ENCODE measurements around the gene ZFP36L1. TPM values are rescaled to one million over a fixed set of nuclear protein-coding genes. Genes with fewer than 3 reads are reported as not detected.
"Not testable (repeated sequence)": the region's sequence is repeated elsewhere in the genome, so short reads cannot be mapped to it uniquely, and the experiment has no call there.

Gene ZFP36L1
- total RNA-seq, 1 donor from 2014 or later: 368 TPM

DNA sequence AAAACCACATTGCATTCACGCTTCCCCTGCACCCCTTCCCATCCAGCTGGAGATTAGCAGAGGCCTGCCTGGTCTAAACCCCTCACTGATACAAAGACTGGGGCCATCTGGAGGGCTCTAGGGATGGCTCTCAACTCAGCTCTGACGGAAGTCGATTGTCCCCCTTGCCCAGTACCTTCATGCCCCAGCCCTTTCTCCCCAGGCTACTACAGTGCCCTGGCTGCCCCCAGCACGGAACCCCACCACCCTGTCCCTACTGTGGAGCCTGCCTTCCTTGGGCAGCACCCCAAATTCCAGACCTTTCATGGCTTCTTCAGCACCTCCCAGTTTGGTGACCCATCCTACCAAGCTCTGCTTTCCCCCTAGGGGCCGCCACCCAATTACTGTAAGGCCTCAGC is 25.6 kb downstream of the ZFP36L1 start:
- TF ChIP-seq, protein P1, sequence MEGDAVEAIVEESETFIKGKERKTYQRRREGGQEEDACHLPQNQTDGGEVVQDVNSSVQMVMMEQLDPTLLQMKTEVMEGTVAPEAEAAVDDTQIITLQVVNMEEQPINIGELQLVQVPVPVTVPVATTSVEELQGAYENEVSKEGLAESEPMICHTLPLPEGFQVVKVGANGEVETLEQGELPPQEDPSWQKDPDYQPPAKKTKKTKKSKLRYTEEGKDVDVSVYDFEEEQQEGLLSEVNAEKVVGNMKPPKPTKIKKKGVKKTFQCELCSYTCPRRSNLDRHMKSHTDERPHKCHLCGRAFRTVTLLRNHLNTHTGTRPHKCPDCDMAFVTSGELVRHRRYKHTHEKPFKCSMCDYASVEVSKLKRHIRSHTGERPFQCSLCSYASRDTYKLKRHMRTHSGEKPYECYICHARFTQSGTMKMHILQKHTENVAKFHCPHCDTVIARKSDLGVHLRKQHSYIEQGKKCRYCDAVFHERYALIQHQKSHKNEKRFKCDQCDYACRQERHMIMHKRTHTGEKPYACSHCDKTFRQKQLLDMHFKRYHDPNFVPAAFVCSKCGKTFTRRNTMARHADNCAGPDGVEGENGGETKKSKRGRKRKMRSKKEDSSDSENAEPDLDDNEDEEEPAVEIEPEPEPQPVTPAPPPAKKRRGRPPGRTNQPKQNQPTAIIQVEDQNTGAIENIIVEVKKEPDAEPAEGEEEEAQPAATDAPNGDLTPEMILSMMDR (IDR thresholded peaks at IDR 0.05; ENCODE audit: unreplicated experiment): no peak
- peaks cover 2% of the 10 kb centered on the region for H3K27me3 Mint-ChIP-seq
- peaks cover 13% of the 10 kb centered on the region for H3K4me1 Mint-ChIP-seq (ENCODE audit: low read depth)
- H3K9me3 Mint-ChIP-seq (ENCODE audit: low read depth): no peaks in the 10 kb centered on the region
- H3K36me3 Mint-ChIP-seq (ENCODE audit: insufficient read depth): no peaks in the 10 kb centered on the region
- no peak overlapping the region for H3K4me3 Mint-ChIP-seq (ENCODE audit: low read depth)
- DNase-seq (ENCODE audit: low spot score, unreplicated experiment): no peak
- no peak overlapping the region for H3K27ac Mint-ChIP-seq

DNA sequence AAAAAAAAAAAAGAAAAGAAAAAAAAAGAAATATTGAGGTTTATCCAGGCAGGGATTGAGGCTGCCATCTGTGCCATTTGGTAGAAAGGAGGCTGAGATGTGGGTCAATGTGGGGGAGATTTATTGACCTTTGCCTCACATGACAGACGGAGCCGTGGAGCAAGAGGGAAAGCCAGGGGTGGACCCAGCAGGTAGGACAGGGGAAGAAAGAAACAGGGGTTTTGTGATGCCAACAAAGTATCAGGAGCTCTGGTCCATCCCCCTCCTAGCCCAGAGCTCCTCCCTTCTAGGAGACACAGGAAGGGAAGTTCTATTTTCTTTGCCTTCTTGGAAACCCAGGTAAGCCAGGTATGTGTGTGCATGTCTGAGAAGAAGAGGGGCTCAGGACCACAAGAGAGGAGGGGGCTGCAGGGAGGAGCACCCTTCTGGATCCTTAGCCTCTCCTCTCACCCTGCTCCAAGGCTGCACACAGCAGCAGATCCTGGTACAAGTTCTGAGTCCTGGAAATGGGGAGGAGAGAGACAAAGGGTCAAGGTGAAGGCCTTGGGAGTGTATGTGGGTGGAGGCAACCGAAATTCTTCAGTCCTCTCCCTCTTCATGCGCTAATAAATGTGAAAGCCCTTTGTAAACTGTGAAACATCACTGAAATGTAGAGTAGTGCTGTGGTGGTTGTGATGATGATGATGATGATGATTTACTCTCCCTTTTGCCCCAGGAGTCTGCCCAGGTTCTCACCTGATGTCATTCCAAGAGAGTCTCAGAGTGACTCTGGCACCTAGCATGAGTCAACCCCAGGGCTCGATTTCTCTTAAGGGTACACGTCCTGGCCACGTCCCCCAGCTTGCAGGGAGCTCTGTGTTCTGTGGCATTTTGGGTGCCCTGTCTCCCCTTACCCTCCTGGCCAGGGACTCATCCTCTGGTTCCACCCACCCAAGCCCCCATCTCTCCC is 26.3 kb downstream of the ZFP36L1 start:
- H3K4me3 Mint-ChIP-seq (ENCODE audit: low read depth): no peak overlapping the region

DNA sequence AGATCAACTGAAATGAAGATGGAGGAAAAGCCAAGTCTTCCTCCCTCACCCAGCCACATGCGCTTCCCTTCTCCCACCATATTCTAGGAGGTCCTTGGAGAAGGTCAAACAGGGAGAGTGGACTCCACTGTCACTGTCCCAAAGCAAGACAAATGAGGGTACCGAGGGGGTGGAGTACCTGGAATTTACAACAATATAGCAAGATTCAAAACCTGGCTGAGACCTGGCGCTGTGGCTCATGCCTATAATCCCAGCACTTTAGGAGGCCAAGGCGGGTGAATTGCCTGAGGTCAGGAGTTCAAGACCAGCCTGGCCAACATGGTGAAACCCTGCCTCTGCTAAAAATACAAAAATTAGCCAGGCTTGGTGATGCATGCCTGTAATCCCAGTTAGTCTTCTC is 29.0 kb downstream of the ZFP36L1 start:
- H3K27me3 Mint-ChIP-seq; H3K27ac Mint-ChIP-seq; DNase-seq (ENCODE audit: low spot score, unreplicated experiment); H3K9me3 Mint-ChIP-seq (ENCODE audit: low read depth); H3K36me3 Mint-ChIP-seq (ENCODE audit: insufficient read depth); H3K4me3 Mint-ChIP-seq (ENCODE audit: low read depth): not testable (repeated sequence)
- peaks cover 28% of the 10 kb centered on the region for H3K4me1 Mint-ChIP-seq (ENCODE audit: low read depth)

More for the DNA sequence above, 26.3 kb downstream of the ZFP36L1 start:
- no peaks in the 10 kb centered on the region for H3K36me3 Mint-ChIP-seq (ENCODE audit: insufficient read depth)
- TF ChIP-seq, protein P1 (IDR thresholded peaks at IDR 0.05; ENCODE audit: unreplicated experiment): no peak
- DNase-seq (ENCODE audit: low spot score, unreplicated experiment): no peak
- no peaks in the 10 kb centered on the region for H3K9me3 Mint-ChIP-seq (ENCODE audit: low read depth)
- H3K27ac Mint-ChIP-seq: no peak overlapping the region
- peaks cover 17% of the 10 kb centered on the region for H3K4me1 Mint-ChIP-seq (ENCODE audit: low read depth)
- peaks cover 2% of the 10 kb centered on the region for H3K27me3 Mint-ChIP-seq

DNA sequence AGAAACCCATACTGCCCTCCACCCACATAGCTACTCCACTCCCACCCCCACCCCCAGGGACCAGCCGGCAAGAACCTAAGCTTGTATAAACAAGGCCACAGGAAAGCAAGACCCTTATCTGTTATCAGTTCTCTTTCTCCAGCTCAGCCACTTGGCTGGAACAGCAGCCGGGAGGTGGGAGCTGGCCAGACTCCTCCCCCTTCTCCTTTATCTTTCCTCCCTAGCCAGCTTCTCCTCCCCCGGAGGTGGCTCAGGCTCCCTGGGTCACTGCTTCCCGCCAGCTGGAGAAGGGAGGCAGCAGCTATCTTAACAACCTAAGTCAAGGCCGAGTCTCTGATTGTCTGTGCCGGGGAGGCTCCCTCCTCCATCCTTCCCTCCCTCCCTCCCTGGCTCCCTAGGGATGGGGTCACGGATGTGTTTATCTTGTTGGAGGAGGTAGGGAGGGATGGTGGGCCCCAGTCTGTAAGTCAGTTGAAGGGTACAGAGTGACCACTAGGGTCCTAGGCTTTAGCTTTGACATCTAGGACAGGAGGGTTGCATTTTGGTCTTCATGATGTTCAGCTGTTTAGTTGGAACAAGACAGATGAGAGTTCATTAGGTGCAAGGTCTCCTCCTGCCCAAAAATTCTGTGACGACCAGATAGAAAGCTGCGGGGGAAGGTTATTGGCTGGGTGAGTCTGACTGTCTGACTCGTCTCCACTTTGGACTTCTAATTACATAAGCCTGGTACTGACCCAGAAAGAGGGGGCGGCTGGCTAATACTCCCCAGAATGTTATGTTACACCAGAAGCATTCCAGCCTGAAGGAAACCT is 29.7 kb downstream of the ZFP36L1 start:
- H3K4me3 Mint-ChIP-seq (ENCODE audit: low read depth): no peak overlapping the region
- H3K27ac Mint-ChIP-seq: peak overlapping the region; percentile 87

DNA sequence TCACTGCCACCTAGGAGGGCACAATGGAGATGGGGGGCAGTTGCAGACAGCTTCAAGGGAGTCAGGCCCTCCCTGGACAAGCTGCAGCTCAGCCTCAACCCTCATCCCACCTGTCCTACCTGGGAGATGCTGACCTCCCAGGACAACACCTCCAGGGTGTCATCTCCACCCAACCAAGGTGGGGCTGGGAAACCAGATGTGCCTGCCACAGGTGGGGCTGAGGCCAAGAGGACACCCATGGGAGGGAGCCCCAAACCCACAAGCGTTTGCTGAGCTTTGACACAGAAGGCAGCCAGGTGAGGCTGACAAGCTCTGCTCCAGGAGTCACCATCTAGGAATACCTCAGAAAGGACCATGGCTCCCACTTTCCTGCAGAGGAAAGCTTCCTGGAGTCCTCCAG is 31.5 kb downstream of the ZFP36L1 start:
- peaks cover 51% of the 10 kb centered on the region for H3K4me1 Mint-ChIP-seq (ENCODE audit: low read depth)
- DNase-seq (ENCODE audit: low spot score, unreplicated experiment): no peak
- H3K36me3 Mint-ChIP-seq (ENCODE audit: insufficient read depth): no peaks in the 10 kb centered on the region
- no peaks in the 10 kb centered on the region for H3K27me3 Mint-ChIP-seq
- no peak overlapping the region for H3K27ac Mint-ChIP-seq
- no peak overlapping the region for H3K4me3 Mint-ChIP-seq (ENCODE audit: low read depth)
- H3K9me3 Mint-ChIP-seq (ENCODE audit: low read depth): no peaks in the 10 kb centered on the region
- TF ChIP-seq, protein P1 (IDR thresholded peaks at IDR 0.05; ENCODE audit: unreplicated experiment): no peak

More for the DNA sequence above, 29.7 kb downstream of the ZFP36L1 start:
- H3K36me3 Mint-ChIP-seq (ENCODE audit: insufficient read depth): no peaks in the 10 kb centered on the region
- H3K9me3 Mint-ChIP-seq (ENCODE audit: low read depth): no peaks in the 10 kb centered on the region
- H3K27me3 Mint-ChIP-seq: no peaks in the 10 kb centered on the region
- TF ChIP-seq, protein P1 (IDR thresholded peaks at IDR 0.05; ENCODE audit: unreplicated experiment): no peak
- DNase-seq (ENCODE audit: low spot score, unreplicated experiment): peak; percentile 30
- peaks cover 34% of the 10 kb centered on the region for H3K4me1 Mint-ChIP-seq (ENCODE audit: low read depth)
